DOHH2 (cell line): ENCODE data around the gene SARM1.

Experiments used
- H3F3A ChIP-seq: fragments of 200-600 bp; sonication (generic), shearing (Covaris generic); 2 replicates; pipeline ENCODE4 v1.6.0; 2016; ENCODE audit warnings: antibody characterized with exemption, mild to moderate bottlenecking; ENCODE audit not compliant: control insufficient read depth, insufficient read depth
- H3K27ac ChIP-seq: fragments of 200-600 bp; sonication (generic); 2 replicates; pipeline ENCODE4 v1.5.1; 2014; ENCODE audit warnings: low read depth, mild to moderate bottlenecking, low read length, moderate library complexity
- H3K27me3 ChIP-seq: fragments of 200-600 bp; sonication (generic); 2 replicates; pipeline ENCODE4 v1.6.1; 2014; ENCODE audit warnings: mild to moderate bottlenecking, low read length, mixed read lengths; ENCODE audit not compliant: control insufficient read depth
- H3K36me3 ChIP-seq: fragments of 200-600 bp; sonication (generic); 2 replicates; pipeline ENCODE4 v1.6.1; 2014; ENCODE audit warnings: mild to moderate bottlenecking, low read length, moderate library complexity, mixed read lengths; ENCODE audit not compliant: control insufficient read depth
- H3K4me1 ChIP-seq: fragments of 200-600 bp; sonication (generic); 2 replicates; pipeline ENCODE4 v1.6.1; 2014; ENCODE audit warnings: mild to moderate bottlenecking, low read length, mixed read lengths; ENCODE audit not compliant: control insufficient read depth
- H3K4me2 ChIP-seq: fragments of 200-600 bp; sonication (generic); 2 replicates; pipeline ENCODE4 v1.6.0; 2014; ENCODE audit warnings: mild to moderate bottlenecking, low read length, moderate library complexity
- H3K4me3 ChIP-seq: fragments of 200-600 bp; sonication (generic); 2 replicates; pipeline ENCODE4 v1.5.1; 2014; ENCODE audit warnings: mild to moderate bottlenecking, low read length, mixed read lengths
- H3K79me2 ChIP-seq: fragments of 200-600 bp; sonication (generic); 2 replicates; pipeline ENCODE4 v1.6.1; 2014; ENCODE audit warnings: mild to moderate bottlenecking, low read length, mixed read lengths; ENCODE audit not compliant: control insufficient read depth
- H3K9me2 ChIP-seq: fragments of 200-600 bp; sonication (generic); replicated peaks from 2 replicates; pipeline ENCODE4 v1.6.1; 2014; ENCODE audit warnings: mild to moderate bottlenecking, low read length, mixed read lengths; ENCODE audit not compliant: control insufficient read depth
- H3K9me3 ChIP-seq: fragments of 200-600 bp; sonication (generic); 2 replicates; pipeline ENCODE4 v1.6.1; 2014; ENCODE audit warnings: antibody characterized with exemption, low read length, mixed read lengths; ENCODE audit not compliant: control insufficient read depth, insufficient read depth
- H4K20me1 ChIP-seq: fragments of 200-600 bp; sonication (generic); 2 replicates; pipeline ENCODE4 v1.6.0; 2014; ENCODE audit warnings: low read depth, mild to moderate bottlenecking, antibody characterized with exemption, low read length, moderate library complexity; ENCODE audit not compliant: control insufficient read depth, insufficient read depth
- CTCF ChIP-seq: fragments of 200-600 bp; sonication (generic); IDR thresholded peaks from one replicate; pipeline ENCODE4 v1.5.1; 2014; ENCODE audit warnings: antibody characterized with exemption, mild to moderate bottlenecking, low read depth, low read length; ENCODE audit not compliant: poor library complexity, severe bottlenecking
- EZH2phosphoT487 ChIP-seq: fragments of 200-600 bp; sonication (generic); IDR thresholded peaks from 2 replicates; pipeline ENCODE4 v1.6.1; 2017; ENCODE audit warnings: borderline replicate concordance, mild to moderate bottlenecking, antibody characterized with exemption, low read length, moderate library complexity, mixed read lengths

The SARM1 gene

GRCh38 chr17:28449859-28450258, 78.4 kb downstream of the SARM1 start:
- Histone ChIP-seq H3K9me2 (no peaks in the 10 kb centered on the region), H3K4me2 (no peak overlapping the region), H3K27me3 (peaks cover 6% of the 10 kb centered on the region), H3K9me3 (no peaks in the 10 kb centered on the region), H3K79me2 (no peaks in the 10 kb centered on the region), H3F3A (no peaks in the 10 kb centered on the region), H4K20me1 (no peaks in the 10 kb centered on the region), H3K27ac (no peak overlapping the region), H3K4me3 (no peak overlapping the region), H3K4me1 (no peaks in the 10 kb centered on the region), H3K36me3 (no peaks in the 10 kb centered on the region)
- TF ChIP-seq CTCF, result no peak
- TF ChIP-seq EZH2phosphoT487, result no peak
